GM21576 (cell line): Measurements from ENCODE around the gene CBS.
"Not testable (repeated sequence)": the region's sequence is repeated elsewhere in the genome, so short reads cannot be mapped to it uniquely, and the experiment has no call there.

Source experiments
- ATAC-seq: cut with Tn5 transposase; IDR thresholded peaks from one replicate; pipeline ENCODE4 v1.9.1; 2021; ENCODE audit warnings: mild to moderate bottlenecking, moderate library complexity; ENCODE audit not compliant: unreplicated experiment

The CBS gene

GRCh38 chr21:43069682-43070081 is 6.0 kb downstream of the CBS start:
- not testable (repeated sequence) for ATAC-seq

- not testable (repeated sequence) for ATAC-seq
Observed at GRCh38 chr21:43068065-43068464, 7.6 kb downstream of the CBS start.

- ATAC-seq: not testable (repeated sequence)
Observed at GRCh38 chr21:43066690-43067089, 8.9 kb downstream of the CBS start.

GRCh38 chr21:43065991-43066390 is 9.6 kb downstream of the CBS start:
- ATAC-seq: not testable (repeated sequence)

- ATAC-seq: not testable (repeated sequence)
Observed at GRCh38 chr21:43064265-43064917, 11.2 kb downstream of the CBS start.

GRCh38 chr21:43062955-43063664 is 12.5 kb downstream of the CBS start:
- not testable (repeated sequence) for ATAC-seq

GRCh38 chr21:43053112-43053511 is 22.5 kb downstream of the CBS start:
- ATAC-seq: not testable (repeated sequence)

- not testable (repeated sequence) for ATAC-seq
Observed at GRCh38 chr21:43045876-43046821, 29.5 kb downstream of the CBS start.

GRCh38 chr21:43045165-43045875 is 30.3 kb downstream of the CBS start:
- ATAC-seq: not testable (repeated sequence)

- ATAC-seq: not testable (repeated sequence)
Observed at GRCh38 chr21:43044547-43044946, 31.1 kb downstream of the CBS start.

- not testable (repeated sequence) for ATAC-seq
Observed at GRCh38 chr21:43043291-43043690, 32.3 kb downstream of the CBS start.

GRCh38 chr21:43042169-43042568 is 33.5 kb downstream of the CBS start:
- ATAC-seq: not testable (repeated sequence)

- ATAC-seq: not testable (repeated sequence)
Observed at GRCh38 chr21:43038659-43039044, 37.0 kb downstream of the CBS start.

- not testable (repeated sequence) for ATAC-seq
Observed at GRCh38 chr21:43037918-43038658, 37.5 kb downstream of the CBS start.

GRCh38 chr21:43036889-43037288 is 38.7 kb downstream of the CBS start:
- not testable (repeated sequence) for ATAC-seq

GRCh38 chr21:43034826-43035225 is 40.8 kb downstream of the CBS start:
- ATAC-seq: no peak

- ATAC-seq: no peak
Observed at GRCh38 chr21:43034101-43034500, 41.5 kb downstream of the CBS start.

GRCh38 chr21:43031121-43031619 is 44.5 kb downstream of the CBS start:
- ATAC-seq: no peak

- ATAC-seq: no peak
Observed at GRCh38 chr21:43029785-43030184, 45.9 kb downstream of the CBS start.
